HG02571 (cell line): ENCODE data around the gene ZC3HAV1.
"Not testable (repeated sequence)": the region's sequence is repeated elsewhere in the genome, so short reads cannot be mapped to it uniquely, and the experiment has no call there.

Source experiments
- ATAC-seq: cut with Tn5 transposase; IDR thresholded peaks from one replicate; pipeline ENCODE4 v1.9.1; 2021; ENCODE audit warnings: mild to moderate bottlenecking, moderate library complexity; ENCODE audit not compliant: unreplicated experiment

ZC3HAV1 gene

DNA sequence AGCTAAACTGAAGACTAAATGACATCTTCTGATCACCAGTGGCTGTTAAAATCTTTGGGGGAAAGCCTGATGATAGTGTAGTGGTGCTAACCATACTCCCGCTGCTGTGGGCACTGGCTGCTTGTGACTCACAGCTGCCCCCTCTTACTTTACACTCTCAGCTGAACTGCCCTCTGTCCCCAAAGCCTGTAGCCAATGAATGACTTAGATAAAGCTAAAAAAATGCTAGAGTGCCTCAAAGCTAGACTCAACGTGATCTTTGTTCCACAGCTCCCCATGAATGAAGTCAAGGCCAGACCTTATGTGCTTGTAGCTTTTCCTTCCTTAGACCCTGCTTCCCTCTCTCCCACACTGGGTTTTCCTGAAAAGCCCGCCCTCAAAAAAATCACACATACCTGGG lies 80.2 kb downstream of the ZC3HAV1 start:
- ATAC-seq = no peak

- ATAC-seq = no peak
Measured at GRCh38 chr7:139026551-139026950, 83.0 kb downstream of the ZC3HAV1 start.

DNA sequence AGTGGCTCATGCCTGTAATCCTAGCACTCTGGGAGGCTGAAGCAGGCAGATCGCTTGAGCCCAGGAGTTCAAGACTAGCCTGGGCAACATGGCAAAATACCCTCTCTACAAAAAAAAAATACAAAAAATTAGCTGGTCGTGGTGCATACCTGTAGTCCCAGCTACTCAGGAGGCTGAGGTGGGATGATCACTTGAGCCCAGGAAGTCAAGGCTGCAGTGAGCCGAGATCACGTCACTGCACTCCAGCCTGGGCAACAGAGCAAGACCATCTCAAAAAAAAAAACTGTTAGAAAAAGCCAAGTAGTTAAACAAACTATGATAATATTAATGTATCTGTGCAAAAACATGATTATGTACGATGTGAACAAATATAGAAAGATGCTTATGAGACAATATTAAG lies 83.7 kb downstream of the ZC3HAV1 start:
- not testable (repeated sequence) for ATAC-seq

GRCh38 chr7:139023076-139023475 lies 86.4 kb downstream of the ZC3HAV1 start:
- ATAC-seq = no peak

DNA sequence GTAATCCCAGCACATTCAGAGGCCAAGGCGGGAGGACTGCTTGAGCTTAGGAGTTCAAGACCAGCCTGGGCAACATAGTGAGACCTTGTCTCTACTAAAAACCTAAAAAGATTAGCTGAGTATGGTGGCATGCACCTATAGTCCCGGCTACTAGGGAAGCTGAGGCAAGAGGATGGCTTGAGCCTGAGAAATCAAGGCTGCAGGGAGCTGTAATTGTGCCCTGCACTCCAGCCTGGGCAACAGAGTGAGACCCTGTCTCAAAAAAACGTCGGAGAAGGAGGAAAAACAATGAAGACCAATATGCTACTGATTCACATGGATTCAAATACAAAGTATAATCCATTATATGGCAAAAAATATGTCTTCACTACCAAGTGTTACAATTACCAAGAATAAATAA lies 87.2 kb downstream of the ZC3HAV1 start:
- ATAC-seq = no peak

DNA sequence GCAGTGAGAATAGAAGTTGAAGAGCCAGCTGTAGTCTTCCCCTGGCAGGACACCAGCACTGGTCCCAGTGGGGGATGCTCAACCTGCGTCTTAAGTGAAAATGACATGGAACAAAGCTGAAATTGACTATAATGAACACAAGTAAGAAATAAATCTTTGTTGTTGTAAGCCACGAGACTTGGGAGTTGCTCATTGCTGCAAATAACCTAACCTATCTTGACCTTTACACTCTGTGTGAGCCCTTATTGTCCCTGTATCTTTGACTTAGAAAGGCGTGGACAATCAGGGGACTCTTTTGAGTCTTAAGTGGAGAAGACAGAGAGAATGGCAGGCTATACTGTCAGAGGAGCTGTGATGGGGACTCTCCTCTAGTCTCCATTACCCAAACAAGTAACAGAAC lies 90.6 kb downstream of the ZC3HAV1 start:
- no peak for ATAC-seq

- ATAC-seq = peak; percentile 74
Measured at GRCh38 chr7:139016931-139017511, 92.5 kb downstream of the ZC3HAV1 start.

DNA sequence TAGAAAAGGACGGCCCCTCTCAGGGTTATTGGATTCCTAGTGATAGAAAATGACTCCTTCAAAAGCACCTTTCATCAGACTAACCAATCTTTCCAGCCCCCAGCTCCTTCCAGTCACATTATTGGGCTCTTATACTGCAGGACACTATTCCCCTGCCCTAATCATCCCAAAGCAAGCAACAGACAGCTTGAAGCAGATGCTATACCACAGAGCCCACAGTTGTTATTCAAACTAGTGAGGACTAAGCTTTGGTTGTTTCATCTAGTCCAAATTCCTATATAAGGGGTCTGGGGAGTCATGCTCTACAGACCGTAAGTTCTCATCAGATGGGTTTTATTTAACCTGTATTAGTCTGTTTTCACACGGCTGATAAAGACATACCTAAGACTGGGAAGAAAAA lies 98.1 kb downstream of the ZC3HAV1 start:
- ATAC-seq = no peak

DNA sequence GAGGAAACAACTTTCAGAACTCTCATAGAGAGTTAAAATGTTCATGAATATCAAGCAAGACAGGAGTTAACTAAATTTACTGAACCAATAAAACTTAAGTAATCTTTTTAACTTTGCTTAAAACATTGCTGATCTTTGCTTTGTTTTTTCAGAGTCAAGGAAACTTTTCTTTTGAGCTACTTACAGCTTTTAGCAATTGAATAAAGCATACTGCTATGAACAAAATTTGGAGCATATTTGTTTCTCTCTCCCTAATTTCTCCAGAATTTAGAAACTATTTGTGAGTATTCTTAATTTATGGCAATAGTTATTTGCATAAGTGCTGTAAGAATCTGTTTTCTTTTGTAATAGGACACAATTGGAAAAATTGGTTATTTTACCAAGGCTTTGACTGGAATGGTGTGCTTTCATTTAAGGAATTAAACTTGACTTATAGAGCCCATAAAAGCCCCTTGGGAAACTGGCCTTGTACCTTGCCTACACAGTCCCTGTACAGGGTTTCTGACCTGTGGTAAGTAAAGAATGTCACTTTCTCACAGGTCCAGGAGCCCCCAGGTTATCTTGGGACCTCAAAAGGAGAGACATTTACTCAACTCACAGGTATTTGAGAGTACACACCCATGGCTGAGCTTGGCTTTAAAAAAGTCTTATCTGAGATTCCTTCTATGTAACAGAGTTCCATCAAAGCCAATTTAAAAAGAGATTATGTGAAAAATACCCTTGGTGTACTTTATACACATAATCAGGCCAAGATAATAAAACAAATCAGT lies 105.0 kb downstream of the ZC3HAV1 start:
- no peak for ATAC-seq

DNA sequence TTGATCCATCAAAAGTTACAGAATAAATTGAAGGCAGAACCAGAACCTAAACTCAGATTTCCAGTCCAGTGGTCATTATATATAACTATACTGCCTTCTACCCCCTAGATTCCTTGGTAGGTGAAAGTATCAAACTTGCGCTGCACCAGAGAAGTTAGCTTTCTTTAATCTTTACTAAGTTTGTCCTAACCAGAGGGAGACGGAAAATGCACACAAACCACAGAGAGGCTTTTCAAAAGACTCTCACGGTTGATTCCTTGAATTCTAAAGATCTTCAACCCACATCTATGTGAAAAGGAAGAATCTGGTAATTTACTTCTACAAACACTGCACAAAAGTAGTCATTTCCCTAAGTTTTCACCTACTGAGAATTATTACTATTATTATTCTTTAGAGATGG lies 110.1 kb downstream of the ZC3HAV1 start:
- no peak for ATAC-seq
